NK-92 treated with Interleukin-12 subunit alpha and Interleukin-12 subunit beta, amount 100 ng/mL, for 24 hours (cell line): Measurements from ENCODE around the gene MAGOHB.

ENCODE experiments used
- DNase-seq: peaks from one replicate; lab custom pipeline; 2025; lab: John Stamatoyannopoulos, UW

The MAGOHB gene

DNA sequence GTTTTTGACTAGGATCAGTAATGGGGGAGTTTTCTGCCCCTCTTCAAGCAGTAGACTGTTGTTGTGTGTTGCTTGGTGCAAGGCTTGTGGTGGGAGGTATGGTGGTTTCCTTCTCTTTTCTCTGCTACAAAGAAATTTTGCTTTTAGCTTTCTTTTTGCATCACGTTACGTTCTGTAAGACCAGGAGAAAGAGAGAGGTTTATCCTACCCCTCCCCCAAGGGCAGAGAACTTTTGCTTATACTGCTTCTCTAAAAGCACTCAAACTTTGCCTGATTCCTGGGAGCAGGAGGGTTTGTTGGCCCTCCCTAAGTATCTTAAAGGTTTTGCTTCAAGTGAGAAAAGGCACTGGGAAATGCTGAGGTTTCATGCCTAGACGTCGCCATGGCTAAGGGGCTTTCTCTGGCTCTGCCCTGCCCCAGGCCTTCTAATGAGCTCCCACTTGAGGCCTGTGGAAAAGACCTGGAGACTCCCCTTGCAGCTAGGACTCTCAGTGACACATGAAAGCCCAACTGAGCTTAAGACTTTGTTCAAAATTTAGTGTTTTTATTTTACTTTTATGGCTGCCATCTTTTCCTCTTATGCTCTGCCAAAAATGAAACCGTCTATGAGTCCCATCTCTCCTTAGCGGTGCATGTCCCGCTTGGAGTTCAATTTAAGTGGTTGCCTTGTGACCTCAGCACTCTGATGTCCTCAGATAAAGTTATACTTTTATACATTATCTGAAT, 58.5 kb downstream of the MAGOHB start:
- no peak for DNase-seq

DNA sequence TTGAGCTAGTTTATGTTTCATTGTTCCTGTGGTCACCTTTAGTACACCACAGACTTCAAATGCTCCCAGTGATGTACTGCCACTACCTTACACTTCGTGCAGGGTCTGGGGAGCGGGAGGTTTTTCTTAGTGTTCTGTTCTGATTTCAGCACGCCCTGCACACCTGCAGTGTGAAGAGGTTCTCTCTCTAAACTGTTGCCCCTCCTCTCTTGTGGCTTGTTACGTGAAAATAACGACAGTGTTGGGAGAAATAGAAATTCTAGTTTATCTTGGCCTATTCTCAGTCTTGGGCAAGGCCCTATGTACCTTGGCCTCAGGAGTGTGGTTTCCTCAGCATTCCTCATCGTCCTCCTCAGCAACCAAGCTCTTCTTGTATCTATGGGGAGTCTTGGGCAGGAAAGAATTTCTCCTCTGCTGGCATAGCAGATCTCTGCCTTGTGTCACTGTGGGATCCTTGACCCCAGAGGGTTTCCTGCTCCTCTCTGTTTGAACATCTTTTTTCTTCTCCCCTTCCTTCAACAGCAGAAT, 59.1 kb downstream of the MAGOHB start:
- DNase-seq: no peak
